ENCODE results near the gene PLCXD3.

Gene PLCXD3

GRCh38 chr5:41415242-41415641 is 95.2 kb downstream of the PLCXD3 start:
- DNase-seq (ENCODE audit: low spot score): no peak

- DNase-seq (ENCODE audit: low spot score): no peak
Observed at GRCh38 chr5:41414598-41414997, 95.8 kb downstream of the PLCXD3 start.

GRCh38 chr5:41413074-41413473 is 97.3 kb downstream of the PLCXD3 start:
- no peak for DNase-seq (ENCODE audit: low spot score)

- no peak for DNase-seq (ENCODE audit: low spot score)
Observed at GRCh38 chr5:41412496-41412895, 97.9 kb downstream of the PLCXD3 start.

- no peak for DNase-seq (ENCODE audit: low spot score)
Observed at GRCh38 chr5:41410737-41411136, 99.7 kb downstream of the PLCXD3 start.

- DNase-seq (ENCODE audit: low spot score): no peak
Observed at GRCh38 chr5:41410307-41410706, 100.1 kb downstream of the PLCXD3 start.

GRCh38 chr5:41408676-41409443 is 101.5 kb downstream of the PLCXD3 start:
- no peak for DNase-seq (ENCODE audit: low spot score)

- DNase-seq (ENCODE audit: low spot score): no peak
Observed at GRCh38 chr5:41406936-41407335, 103.5 kb downstream of the PLCXD3 start.

GRCh38 chr5:41406424-41406823 is 104.0 kb downstream of the PLCXD3 start:
- no peak for DNase-seq (ENCODE audit: low spot score)

- no peak for DNase-seq (ENCODE audit: low spot score)
Observed at GRCh38 chr5:41404757-41405156, 105.6 kb downstream of the PLCXD3 start.

- no peak for DNase-seq (ENCODE audit: low spot score)
Observed at GRCh38 chr5:41403846-41404245, 106.6 kb downstream of the PLCXD3 start.

GRCh38 chr5:41402845-41403244 is 107.6 kb downstream of the PLCXD3 start:
- no peak for DNase-seq (ENCODE audit: low spot score)

GRCh38 chr5:41399839-41400238 is 110.6 kb downstream of the PLCXD3 start:
- DNase-seq (ENCODE audit: low spot score): no peak

- no peak for DNase-seq (ENCODE audit: low spot score)
Observed at GRCh38 chr5:41392016-41392415, 118.4 kb downstream of the PLCXD3 start.

GRCh38 chr5:41374631-41375030 is 135.8 kb downstream of the PLCXD3 start:
- DNase-seq (ENCODE audit: low spot score): no peak

GRCh38 chr5:41373230-41373629 is 137.2 kb downstream of the PLCXD3 start:
- DNase-seq (ENCODE audit: low spot score): no peak

GRCh38 chr5:41371738-41372137 is 138.7 kb downstream of the PLCXD3 start:
- DNase-seq (ENCODE audit: low spot score): peak; percentile 2

- no peak for DNase-seq (ENCODE audit: low spot score)
Observed at GRCh38 chr5:41370482-41370881, 139.9 kb downstream of the PLCXD3 start.

GRCh38 chr5:41369799-41370198 is 140.6 kb downstream of the PLCXD3 start:
- DNase-seq (ENCODE audit: low spot score): no peak

GRCh38 chr5:41368158-41368557 is 142.2 kb downstream of the PLCXD3 start:
- DNase-seq (ENCODE audit: low spot score): no peak

- DNase-seq (ENCODE audit: low spot score): no peak
Observed at GRCh38 chr5:41365369-41365768, 145.0 kb downstream of the PLCXD3 start.

- no peak for DNase-seq (ENCODE audit: low spot score)
Observed at GRCh38 chr5:41364346-41364745, 146.1 kb downstream of the PLCXD3 start.

GRCh38 chr5:41363343-41363986 is 146.9 kb downstream of the PLCXD3 start:
- no peak for DNase-seq (ENCODE audit: low spot score)

GRCh38 chr5:41356786-41357185 is 153.6 kb downstream of the PLCXD3 start:
- no peak for DNase-seq (ENCODE audit: low spot score)
